GM12875 (cell line): ENCODE data around the gene FOXM1.

ENCODE experiments used
- H3K4me3 ChIP-seq: one replicate; pipeline ENCODE4 v1.5.1; 2011; ENCODE audit warnings: low read depth, low read length, control low read depth
- TF ChIP-seq, protein P1 (sequence below): IDR thresholded peaks from 2 replicates; pipeline ENCODE4 v1.5.1; 2011; ENCODE audit warnings: low read depth, mild to moderate bottlenecking, control low read depth, inconsistent platforms, low read length, moderate library complexity, borderline replicate concordance; ENCODE audit not compliant: insufficient read depth

Gene FOXM1, protein sequence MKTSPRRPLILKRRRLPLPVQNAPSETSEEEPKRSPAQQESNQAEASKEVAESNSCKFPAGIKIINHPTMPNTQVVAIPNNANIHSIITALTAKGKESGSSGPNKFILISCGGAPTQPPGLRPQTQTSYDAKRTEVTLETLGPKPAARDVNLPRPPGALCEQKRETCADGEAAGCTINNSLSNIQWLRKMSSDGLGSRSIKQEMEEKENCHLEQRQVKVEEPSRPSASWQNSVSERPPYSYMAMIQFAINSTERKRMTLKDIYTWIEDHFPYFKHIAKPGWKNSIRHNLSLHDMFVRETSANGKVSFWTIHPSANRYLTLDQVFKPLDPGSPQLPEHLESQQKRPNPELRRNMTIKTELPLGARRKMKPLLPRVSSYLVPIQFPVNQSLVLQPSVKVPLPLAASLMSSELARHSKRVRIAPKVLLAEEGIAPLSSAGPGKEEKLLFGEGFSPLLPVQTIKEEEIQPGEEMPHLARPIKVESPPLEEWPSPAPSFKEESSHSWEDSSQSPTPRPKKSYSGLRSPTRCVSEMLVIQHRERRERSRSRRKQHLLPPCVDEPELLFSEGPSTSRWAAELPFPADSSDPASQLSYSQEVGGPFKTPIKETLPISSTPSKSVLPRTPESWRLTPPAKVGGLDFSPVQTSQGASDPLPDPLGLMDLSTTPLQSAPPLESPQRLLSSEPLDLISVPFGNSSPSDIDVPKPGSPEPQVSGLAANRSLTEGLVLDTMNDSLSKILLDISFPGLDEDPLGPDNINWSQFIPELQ

DNA sequence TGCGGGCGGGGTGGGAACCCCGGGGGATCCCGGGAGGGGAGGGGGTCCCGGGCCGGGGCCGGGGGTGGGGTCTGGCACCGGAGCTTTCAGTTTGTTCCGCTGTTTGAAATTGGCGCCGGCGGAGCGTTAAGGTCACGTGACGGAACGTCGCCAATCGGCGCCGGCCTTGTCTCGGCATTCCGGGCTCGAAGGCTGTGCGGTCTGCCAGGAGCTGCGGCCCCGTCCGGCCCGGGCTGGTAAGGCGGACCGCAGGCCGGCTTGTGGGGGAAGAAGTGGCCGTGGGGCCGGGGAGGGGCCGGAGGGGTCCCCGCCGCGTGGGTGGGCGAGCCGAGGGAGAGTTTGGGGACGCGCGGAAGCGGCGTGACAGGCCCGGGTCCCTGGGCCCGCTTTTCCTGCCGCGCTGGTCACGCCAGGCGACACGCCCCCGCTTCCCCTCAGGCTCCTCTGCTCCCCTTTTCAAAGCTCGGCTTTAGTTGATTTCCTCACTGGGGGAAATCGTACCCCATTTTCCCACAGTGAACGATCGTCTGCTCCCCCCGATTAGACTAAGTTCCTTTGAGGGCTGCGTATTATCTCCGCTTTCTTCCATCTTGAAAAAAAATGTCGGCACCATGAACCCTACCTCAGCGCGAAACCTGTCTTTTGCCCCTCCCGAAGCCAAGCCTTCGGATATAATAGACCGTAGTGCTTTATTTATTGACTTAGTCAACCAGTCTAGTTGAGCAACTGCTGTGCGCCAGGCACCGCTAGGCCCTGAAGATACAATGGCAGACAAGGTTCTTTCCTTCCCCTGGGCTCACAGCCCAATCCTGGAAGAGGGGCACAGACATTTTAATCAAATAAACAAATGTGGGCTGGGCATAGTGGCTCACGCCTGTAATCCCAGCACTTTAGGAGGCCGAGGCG is at the start of gene FOXM1, which contains the start of gene RHNO1:
Gene FOXM1, minus strand, starts transcription at position 128 of the 906 bp plus-strand sequence. CDS start 2,696 bp downstream, outside the sequence.
Gene RHNO1, plus strand, starts transcription at position 177 of the 906 bp plus-strand sequence. CDS start 8,144 bp downstream, outside the sequence.
- peak within 1 kb of the TSS; percentile 94 for H3K4me3 ChIP-seq
- TF ChIP-seq, protein P1, sequence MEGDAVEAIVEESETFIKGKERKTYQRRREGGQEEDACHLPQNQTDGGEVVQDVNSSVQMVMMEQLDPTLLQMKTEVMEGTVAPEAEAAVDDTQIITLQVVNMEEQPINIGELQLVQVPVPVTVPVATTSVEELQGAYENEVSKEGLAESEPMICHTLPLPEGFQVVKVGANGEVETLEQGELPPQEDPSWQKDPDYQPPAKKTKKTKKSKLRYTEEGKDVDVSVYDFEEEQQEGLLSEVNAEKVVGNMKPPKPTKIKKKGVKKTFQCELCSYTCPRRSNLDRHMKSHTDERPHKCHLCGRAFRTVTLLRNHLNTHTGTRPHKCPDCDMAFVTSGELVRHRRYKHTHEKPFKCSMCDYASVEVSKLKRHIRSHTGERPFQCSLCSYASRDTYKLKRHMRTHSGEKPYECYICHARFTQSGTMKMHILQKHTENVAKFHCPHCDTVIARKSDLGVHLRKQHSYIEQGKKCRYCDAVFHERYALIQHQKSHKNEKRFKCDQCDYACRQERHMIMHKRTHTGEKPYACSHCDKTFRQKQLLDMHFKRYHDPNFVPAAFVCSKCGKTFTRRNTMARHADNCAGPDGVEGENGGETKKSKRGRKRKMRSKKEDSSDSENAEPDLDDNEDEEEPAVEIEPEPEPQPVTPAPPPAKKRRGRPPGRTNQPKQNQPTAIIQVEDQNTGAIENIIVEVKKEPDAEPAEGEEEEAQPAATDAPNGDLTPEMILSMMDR, result no peak

DNA sequence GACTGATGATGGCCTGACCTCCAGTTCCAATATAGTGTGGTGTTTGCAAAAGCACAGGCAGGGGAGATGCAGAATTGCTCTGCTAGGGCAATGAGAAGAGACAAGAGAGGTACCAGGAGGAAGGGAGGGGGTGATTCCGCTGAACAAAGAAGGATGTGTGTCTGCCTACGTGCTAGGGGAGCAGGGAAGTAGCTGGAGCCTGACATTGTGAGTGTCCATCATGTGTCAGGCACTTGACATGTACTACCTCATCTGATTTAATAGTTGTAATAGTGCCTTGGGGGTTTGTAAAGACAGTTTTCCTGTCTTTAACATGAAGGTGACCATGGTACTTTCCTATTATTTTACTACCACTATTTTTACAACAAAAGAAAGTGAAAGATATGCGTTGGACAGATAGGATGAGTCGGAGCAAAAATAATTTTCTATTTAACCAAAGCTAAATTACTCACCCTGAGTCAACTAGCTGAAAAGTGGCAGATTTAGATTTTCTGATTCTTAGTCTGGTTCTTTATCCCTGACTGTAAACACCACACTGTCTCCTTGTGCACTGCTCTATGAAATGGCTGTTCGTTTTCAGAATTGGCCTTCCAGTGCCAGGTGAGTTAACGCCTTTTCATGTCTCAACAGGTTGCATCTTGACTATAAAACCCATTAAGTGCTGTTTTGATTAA is 48.5 kb upstream of the FOXM1 start:
- no peak overlapping the region for H3K4me3 ChIP-seq
- TF ChIP-seq, protein P1, result no peak

DNA sequence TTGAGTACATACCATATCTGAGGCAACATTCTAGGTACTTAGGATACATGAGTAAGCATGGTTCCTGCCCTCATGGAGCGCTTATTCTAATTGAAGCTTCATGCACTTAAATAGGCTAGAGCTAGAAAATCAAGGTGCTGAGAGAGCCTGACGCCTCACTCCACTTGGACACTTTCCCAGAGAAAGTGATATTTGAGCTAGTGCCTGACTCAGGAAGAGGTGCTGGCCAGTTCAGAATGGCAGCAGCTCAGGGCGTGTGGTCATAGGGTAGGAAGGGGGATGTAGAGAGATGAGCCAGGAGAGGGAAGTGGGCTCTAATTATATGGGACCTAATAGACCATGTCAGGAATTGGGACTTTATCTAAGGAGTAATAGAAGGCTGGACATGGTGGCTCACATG is 47.0 kb upstream of the FOXM1 start:
- TF ChIP-seq, protein P1, result no peak
- no peak overlapping the region for H3K4me3 ChIP-seq

DNA sequence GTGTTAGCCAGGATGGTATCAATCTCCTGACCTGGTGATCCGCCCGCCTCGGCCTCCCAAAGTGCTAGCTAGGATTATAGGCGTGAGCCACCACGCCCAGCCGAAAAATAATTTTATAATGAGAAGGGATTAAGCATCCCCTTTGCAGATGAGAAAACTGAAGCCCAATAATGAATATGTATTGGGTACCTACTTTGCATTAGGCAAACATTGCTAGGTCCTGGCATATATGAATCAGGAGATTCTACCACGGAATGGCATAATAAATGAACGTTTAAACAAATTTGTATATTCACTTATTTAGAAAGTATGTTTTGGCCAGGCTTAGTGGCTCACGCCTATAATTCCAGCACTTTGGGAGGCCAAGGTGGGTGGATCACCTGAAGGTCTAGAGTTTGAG is 46.1 kb upstream of the FOXM1 start:
- no peak overlapping the region for H3K4me3 ChIP-seq
- TF ChIP-seq, protein P1, result no peak

DNA sequence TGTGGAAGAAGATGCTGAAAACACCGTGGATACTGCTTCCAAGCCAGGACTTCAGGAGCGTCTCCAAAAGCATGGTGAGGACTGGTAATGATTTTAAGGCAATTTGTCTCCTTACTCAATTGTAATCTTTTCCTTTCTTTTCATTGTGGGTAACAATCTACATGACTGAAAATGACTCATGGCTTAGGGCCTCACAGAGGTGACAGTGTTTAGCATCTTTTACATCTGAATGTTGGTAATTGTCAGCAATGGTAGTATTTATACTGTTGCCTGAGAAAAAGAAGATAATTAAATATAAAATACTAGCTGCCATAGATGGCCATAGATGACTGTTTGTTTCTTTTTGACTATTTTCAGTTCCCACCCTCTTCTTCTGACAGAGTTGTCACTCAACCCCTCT is 45.4 kb upstream of the FOXM1 start:
- TF ChIP-seq, protein P1, result no peak
- no peak overlapping the region for H3K4me3 ChIP-seq

DNA sequence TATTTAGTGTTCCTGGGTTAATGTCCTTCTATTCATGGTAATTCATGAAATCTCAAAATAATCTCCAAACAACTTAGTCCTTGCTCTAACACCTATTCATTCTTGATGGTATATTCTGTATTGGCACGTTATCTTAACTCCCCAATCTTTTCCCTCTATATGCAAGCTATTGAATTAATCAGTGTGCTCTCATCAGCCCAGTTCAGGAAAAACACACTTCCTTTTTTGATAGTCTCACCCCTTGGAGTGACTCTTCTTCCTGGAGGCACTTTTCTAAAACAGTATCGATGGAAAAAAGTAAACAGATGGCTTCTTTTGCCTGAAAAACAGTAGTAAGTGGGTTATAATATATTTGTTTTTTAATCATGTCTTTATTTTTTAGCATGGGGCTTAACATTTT is 42.3 kb upstream of the FOXM1 start:
- TF ChIP-seq, protein P1, result no peak

More for the DNA sequence above, 42.3 kb upstream of the FOXM1 start:
- no peak overlapping the region for H3K4me3 ChIP-seq
